Measurements from ENCODE around the gene PTPN3. TPM values are rescaled to one million over a fixed set of nuclear protein-coding genes. Genes with fewer than 3 reads are reported as not detected.

The PTPN3 gene
- total RNA-seq, 1 donor from 2014 or later: 13.4 TPM

DNA sequence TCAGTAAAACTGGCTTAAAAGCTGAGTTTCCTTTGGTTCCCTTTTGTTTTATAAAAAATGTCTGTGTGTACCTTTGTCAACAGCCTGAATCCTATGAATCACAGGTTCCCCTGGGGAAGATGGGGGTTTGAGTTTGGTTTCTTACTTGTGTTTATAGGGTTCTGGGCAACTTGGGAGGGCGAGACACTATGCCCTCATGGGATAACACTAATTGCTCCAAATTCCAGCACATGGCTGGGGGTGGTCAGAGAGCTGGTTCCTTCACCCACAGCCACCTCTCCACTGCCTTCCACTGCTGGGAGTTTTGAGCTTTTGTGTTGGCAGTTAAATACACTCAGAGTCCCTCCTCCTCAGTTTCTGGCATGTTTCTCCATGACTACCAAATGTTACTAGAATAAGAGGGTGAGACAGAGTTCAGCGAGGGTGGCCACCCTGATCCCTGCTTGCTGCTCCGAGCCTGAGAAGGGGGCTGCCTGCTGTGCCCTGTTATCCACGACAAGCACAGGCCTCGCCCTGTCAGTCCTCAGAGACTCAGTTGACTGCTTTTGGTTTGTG, 94.3 kb downstream of the PTPN3 start:
- ATAC-seq: no peak
- Histone ChIP-seq H3K36me3 (peaks cover 32% of the 10 kb centered on the region), H3K9me3 (no peaks in the 10 kb centered on the region), H3K27me3 (ENCODE audit: low read depth) (no peaks in the 10 kb centered on the region), H3K4me1 (no peaks in the 10 kb centered on the region), H3K27ac (no peak overlapping the region), H3K4me3 (no peak overlapping the region)
- no peak for DNase-seq
- intact Hi-C loops (cut with DNase I): no loop called here
- TF ChIP-seq, protein P1, sequence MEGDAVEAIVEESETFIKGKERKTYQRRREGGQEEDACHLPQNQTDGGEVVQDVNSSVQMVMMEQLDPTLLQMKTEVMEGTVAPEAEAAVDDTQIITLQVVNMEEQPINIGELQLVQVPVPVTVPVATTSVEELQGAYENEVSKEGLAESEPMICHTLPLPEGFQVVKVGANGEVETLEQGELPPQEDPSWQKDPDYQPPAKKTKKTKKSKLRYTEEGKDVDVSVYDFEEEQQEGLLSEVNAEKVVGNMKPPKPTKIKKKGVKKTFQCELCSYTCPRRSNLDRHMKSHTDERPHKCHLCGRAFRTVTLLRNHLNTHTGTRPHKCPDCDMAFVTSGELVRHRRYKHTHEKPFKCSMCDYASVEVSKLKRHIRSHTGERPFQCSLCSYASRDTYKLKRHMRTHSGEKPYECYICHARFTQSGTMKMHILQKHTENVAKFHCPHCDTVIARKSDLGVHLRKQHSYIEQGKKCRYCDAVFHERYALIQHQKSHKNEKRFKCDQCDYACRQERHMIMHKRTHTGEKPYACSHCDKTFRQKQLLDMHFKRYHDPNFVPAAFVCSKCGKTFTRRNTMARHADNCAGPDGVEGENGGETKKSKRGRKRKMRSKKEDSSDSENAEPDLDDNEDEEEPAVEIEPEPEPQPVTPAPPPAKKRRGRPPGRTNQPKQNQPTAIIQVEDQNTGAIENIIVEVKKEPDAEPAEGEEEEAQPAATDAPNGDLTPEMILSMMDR (IDR thresholded peaks at IDR 0.05): no peak

DNA sequence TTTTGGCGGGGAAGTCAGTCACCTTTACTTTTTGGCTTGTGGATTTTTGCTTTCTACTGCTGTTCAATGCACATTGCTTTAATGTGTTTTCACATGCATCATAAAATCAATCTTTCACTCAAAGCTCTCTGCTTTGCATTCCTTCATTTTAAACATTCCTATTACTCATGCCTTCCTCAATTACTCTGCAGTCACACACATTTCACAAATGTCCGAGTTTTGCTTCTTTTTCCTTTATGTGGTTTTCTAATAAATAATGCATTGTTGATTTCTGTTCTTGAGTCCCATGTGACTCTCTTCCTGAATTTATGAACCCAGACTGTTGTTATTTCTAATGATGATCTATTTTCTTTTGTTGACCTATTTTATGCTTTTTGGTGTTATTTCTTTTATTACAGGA, 95.0 kb downstream of the PTPN3 start:
- ATAC-seq (no peak), DNase-seq (no peak)
- TF ChIP-seq, protein P1 (IDR thresholded peaks at IDR 0.05): no peak
- H3K4me3 ChIP-seq: no peak overlapping the region
- H3K27ac ChIP-seq: no peak overlapping the region
- no peaks in the 10 kb centered on the region for H3K4me1 ChIP-seq
- H3K27me3 ChIP-seq (ENCODE audit: low read depth): no peaks in the 10 kb centered on the region
- H3K9me3 ChIP-seq: no peaks in the 10 kb centered on the region
- intact Hi-C loops (cut with DNase I): no loop called here
- H3K36me3 ChIP-seq: peaks cover 32% of the 10 kb centered on the region

DNA sequence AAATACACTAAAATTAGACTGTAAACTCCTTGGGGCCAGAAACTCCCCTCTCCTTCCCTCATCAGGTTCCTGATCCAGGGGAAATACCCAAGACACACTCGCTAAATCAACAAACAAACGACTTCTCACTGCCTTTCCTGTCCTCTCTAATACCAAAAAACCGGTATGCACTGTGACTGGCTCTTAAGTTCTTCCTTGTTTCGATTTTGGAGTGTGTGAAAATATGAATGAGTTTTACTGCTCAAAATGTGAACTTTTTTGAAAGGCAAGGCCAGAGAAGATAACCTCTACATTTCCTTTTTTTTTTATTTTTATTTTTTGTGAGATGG, 96.2 kb downstream of the PTPN3 start:
- Histone ChIP-seq H3K9me3 (no peaks in the 10 kb centered on the region), H3K36me3 (peaks cover 28% of the 10 kb centered on the region), H3K27me3 (ENCODE audit: low read depth) (no peaks in the 10 kb centered on the region), H3K27ac (no peak overlapping the region), H3K4me1 (no peaks in the 10 kb centered on the region), H3K4me3 (no peak overlapping the region)
- intact Hi-C loops (cut with DNase I): no loop called here
- TF ChIP-seq, protein P1 (IDR thresholded peaks at IDR 0.05): no peak
- DNase-seq (no peak), ATAC-seq (peak in 1 of 2 donors; percentile 9)

DNA sequence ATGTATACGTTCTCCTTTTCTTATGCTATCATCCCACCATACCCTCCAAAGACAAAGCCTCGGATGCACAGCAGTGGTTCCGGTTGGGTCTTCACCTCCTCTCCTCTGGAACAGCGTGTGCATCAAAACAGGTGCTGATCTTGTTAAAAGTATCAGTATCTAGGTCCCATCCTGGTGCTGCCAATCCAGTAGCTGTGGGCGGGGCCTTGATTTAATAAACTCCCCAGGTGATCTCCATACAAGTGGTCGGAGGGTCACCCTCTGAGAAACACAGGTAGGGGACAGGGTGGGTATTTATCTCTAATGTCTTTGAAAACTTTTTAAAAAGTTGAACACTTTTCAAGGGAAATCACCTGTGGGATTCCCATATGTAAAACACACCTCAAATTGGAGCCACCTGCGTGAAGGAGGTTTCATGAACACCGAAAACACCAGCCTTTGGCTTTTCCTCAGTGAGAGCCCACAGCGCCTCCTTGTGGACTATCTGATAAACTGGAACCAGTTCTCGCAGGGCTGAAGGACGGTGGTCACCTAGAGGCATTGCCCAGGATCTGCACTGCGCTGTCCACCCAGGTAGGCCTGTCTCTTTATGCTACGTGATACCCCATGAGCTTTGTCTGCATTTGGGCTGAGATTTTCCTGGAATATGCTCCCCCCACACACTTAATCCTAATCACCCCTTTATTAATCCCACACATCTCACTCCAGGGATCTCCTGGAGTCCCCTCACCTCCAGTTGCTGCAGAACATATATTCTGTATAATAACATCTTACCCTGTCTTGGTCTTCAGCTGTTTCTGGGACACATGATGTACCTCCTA, 96.7 kb downstream of the PTPN3 start:
- H3K27me3 ChIP-seq (ENCODE audit: low read depth): no peaks in the 10 kb centered on the region
- peak; percentile 82 to 84 for ATAC-seq
- H3K27ac ChIP-seq: no peak overlapping the region
- H3K36me3 ChIP-seq: peaks cover 26% of the 10 kb centered on the region
- peak; percentile 59 for DNase-seq
- H3K4me1 ChIP-seq: no peaks in the 10 kb centered on the region
- intact Hi-C loops (cut with DNase I): no loop called here
- no peaks in the 10 kb centered on the region for H3K9me3 ChIP-seq
- TF ChIP-seq, protein P1 (IDR thresholded peaks at IDR 0.05): peak; percentile 68
- no peak overlapping the region for H3K4me3 ChIP-seq

DNA sequence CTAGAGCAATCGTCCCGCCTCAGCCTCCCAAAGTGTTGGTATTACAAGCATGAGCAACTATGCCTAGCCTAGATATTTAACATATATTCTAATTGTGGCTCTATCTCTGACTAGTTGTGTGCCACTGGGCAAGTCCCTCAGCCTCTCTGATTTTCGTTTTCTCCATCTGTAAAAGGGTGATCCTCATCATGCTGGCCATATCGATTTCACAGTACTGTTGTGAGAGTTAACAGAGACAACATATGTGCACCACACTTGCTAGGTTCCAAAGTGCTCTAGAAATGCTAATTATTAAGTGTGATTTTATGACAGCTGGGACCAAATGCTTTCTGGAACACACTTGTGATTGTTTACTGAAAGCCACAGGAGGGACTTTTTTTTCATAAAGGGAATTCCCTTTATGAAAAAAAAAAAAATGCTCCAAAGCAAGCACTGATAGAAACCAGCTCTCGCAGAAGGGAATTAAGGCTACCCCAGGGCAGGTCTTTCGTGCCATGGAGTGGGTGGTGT, 98.8 kb downstream of the PTPN3 start:
- DNase-seq (no peak), ATAC-seq (no peak)
- TF ChIP-seq, protein P1 (IDR thresholded peaks at IDR 0.05): no peak
- H3K27ac ChIP-seq: no peak overlapping the region
- H3K4me3 ChIP-seq: no peak overlapping the region
- no peaks in the 10 kb centered on the region for H3K27me3 ChIP-seq (ENCODE audit: low read depth)
- H3K4me1 ChIP-seq: no peaks in the 10 kb centered on the region
- intact Hi-C loops (cut with DNase I): no loop called here
- H3K36me3 ChIP-seq: peaks cover 10% of the 10 kb centered on the region
- H3K9me3 ChIP-seq: no peaks in the 10 kb centered on the region
